GM18868 (cell line): ENCODE results near the gene CHCHD3.

Experiments
- ATAC-seq: cut with Tn5 transposase; IDR thresholded peaks from one replicate; pipeline ENCODE4 v1.9.1; 2021; ENCODE audit warnings: mild to moderate bottlenecking, moderate library complexity; ENCODE audit not compliant: unreplicated experiment

The CHCHD3 gene

DNA sequence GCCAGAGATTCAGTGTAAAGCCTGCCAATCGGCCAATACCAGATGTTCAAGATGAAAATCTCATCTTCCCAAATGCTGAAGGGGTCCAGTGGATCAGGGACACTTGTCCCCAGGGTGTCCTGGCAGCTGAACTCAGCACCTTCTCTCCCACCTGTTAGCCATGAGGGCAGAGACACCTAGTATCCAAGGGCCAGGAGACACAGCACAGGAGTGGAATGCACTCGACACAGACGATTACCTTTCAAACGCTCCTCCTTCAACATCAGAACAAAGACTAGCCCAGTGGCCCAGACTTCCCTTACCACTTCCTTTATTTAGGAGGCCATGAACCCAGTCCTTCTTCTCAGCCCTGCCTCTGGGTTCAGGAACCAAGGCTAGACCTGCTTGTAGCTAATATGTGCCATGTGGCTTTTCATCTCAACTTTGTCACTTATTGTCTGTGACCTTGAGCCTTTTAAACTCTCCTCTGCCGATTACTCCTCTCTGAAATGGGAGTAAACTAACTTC, 325.4 kb downstream of the CHCHD3 start:
- ATAC-seq: no peak

DNA sequence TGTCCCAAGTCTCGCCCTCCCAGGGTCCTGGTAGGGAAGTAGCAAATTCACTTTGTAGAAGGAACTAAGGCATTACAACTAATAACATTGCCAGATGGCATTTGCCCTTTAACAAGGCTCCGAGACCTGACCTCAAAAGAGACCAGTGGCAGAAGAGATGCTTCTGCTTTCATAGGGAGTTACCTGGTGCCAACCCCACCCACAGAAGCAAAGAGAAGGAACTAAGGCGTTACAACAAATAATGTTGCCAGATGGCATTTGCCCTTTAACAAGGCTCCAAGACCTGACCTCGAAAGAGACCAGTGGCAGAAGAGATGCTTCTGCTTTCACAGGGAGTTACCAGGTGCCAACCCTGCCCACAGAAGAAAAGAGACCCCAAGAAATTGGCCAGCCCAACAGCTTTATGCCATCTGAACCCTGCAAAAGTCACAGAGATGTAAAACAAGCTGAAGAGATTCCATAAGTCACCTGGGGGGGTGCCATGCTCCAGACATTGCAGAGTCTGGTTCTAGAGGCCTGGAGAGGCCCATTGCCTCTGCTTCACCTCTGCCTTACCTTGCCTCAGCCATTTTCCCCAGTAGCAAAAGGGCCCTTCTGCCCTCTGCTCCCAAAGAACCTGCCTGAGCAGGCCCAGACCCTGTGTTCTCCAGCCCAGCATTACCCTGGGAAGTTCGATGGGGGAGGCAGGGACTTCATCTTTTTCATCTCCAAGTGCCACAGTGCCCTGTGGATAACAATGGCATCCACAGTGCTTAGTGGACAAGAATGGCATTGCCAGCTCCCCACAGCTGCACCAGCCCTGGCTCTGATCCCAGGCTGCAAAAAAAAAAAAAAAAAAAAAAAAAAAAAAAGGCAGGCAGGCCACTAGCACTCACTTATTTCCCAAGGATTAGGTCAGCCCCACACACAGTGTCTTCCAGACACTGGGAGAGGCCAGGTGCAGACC, 326.1 kb downstream of the CHCHD3 start:
- no peak for ATAC-seq

DNA sequence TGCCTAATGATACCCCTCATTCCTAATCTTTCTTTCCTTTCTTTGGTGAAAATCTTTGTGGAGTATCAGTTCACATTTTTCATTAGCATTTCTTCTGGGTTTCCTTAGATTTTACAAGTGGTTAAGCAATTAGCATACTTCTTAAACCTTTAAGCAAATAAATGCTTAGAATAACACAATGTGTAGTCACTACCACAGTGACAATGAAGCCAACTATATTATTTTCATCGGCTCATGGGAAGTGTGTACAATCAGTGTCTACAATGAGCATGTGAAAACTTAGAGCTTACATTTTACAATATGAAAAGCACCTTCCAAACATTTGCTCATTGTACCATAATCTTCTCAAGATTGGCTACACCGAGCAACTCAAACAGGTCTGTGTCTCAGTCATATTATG, 329.5 kb downstream of the CHCHD3 start:
- no peak for ATAC-seq

DNA sequence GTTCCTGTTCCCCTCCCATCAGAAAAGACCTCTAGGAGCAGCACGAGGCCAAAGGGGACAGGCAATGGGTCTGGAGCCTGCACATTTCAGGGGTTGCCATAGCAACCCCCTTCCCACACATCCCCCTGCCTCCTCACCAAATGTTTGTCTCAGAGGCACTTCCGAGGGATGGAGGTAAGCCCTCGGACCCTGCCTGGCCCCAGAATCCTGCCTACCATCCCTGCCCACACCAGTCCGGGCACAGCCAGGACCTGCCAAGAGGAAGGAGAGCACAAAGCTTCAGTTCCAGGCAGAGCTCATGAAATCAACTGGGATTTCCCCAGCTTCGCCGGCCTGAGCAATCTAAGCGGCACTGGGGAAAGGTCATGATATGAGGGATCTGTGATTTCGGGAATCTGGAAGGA, 330.6 kb downstream of the CHCHD3 start:
- no peak for ATAC-seq

DNA sequence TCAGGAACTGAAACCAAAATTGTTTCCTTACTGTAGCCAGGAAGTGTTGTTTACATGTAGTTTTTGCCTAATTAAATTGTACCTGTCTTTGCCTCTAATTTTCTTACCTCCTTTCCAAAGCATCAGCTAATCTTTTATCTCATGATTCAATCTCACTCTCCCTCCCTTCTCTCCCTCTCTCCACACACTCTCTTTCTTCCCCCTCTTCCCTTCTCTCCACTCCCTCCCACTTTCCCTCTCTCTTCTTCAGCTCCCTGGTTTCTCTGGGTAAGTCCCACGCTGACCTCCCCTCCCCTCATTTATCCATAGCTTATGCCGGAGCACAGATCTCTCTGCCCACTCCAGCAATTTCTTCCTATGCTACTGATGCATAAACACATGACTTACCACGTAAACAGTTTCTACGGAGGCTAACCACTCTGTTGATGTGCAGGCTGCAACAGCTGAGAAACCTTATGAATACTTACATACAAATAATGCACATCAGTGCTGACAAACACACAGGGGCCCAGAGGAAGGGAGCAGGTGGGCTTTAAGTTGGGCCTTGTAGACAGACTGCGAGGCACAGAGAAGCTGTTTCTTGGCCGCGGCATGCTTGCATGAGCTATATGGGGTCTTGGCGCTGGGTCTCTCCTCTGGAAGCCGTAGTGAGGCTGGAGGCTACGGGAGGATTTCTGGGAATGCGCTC, 331.2 kb downstream of the CHCHD3 start:
- ATAC-seq: no peak

DNA sequence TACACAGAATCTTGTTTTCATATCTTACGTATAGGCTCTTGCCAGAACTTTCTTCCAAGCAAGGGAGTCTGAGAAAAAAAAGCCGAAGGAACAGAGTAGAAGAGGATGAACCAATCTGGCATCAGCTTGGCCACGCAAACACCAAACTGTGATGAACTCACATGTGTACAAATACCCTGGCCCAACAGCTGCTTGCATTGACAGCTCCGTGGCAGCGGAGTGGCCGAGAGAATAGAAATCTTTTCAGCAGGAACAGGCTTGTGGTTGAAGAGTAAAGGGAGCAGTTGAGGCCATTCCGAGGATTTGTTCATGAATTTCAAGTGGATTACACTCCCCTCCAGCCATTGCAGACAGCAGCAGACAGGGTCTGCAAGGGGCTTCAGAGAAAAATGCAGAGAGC, 331.8 kb downstream of the CHCHD3 start:
- no peak for ATAC-seq

DNA sequence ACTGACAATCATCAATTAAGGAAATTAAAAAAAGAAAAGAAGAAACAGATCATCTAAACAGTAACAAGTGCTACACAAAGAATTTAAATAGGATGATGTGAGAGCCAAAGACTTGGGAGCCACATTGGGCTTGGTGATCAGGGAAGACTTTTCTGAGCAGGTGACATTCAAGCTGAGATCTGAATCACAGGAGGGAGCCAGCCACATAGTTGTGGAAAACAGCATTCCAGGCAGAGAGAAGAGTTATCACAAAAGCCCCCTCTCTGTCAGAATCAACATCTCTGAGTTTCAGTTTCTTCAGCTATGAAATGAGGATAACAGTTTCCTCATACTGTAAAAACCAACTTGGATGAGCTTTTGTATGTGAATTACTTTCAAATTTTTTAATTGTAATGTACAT, 336.4 kb downstream of the CHCHD3 start:
- ATAC-seq: no peak

DNA sequence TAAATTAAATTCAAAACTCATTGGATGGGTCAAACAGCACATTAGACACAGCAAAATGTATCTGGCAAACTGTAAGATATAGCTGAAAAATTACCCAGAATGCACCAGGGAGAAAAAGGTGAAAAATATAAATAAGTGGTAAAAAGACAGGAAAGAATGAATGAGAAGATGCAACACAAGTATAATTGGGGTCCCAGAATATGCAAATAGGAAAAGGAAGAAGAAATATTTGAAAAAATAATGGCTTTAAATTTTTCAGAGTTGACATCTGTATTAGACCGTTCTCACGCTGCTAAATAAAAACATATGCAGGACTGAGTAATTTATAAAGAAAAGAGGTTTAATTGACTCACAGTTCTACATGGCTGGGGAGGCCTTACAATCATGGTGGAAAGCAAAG, 337.9 kb downstream of the CHCHD3 start:
- no peak for ATAC-seq

DNA sequence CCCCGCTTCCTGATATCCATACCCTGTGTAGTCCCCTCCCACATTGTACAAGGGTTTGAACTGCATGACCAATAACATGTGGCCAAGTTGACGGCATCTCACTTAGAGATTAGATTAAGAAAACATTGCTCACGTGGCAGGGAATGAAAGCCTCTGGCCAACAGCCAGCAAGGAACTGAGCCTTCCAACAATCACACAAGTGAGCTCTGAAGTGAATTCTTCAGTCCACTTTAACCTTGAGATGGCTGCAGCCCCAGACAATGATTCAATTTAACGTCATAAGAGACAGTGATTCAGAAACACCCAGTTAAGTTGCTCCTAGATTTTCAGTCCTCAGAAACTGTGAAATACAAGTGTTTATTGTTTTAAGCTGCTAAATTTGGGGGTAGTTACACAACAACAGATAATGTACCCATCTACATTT, 339.7 kb downstream of the CHCHD3 start:
- ATAC-seq: no peak

DNA sequence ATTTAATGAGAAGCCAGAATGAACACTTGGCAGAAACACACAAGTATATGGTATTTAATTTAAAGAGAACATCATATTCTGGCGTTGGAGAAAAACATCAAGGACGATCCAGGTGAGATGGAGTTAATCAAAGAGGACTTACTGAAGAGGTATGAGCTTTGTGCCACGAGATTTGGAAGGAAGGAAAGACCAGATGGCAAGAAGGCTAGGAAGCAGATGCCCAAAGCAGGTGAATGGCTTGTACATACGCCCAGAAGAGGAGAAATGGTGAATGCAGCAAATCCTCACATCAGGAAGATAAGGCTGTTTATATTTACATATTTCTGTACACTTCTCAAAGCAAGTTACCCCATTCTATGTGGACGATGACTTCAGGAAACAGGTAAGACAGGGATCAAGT, 341.7 kb downstream of the CHCHD3 start:
- no peak for ATAC-seq

DNA sequence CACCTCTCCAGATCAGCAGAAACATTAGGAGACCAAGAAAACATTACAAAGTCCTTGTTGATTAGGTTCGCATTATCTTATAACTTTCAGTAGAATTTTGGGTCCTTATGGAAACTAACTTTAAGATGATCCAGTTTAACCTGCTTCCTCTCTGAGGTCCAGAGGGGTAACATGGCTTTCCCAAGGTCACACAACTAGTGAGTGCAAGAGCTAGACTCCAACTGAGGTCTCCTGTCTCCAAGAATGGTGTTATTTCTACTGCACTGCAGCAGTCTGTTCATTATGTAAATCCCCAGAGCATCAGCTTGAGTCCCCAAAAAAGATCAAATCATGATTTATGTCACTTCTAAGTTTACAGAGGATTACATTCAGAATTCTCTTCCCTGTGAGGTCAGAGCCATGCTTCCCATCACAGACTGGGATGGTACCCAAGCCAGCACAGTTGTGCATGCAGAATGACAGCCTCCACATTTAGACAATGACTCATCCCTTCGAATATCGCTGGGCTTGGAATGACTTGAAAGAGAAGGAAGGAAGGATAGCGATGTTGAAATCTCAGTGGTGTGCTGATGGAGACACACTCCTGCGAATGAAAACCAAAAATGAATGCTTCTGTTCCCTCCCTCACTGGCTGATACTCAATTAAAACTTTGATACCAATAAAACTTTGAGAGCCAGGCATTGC, 342.5 kb downstream of the CHCHD3 start:
- no peak for ATAC-seq

DNA sequence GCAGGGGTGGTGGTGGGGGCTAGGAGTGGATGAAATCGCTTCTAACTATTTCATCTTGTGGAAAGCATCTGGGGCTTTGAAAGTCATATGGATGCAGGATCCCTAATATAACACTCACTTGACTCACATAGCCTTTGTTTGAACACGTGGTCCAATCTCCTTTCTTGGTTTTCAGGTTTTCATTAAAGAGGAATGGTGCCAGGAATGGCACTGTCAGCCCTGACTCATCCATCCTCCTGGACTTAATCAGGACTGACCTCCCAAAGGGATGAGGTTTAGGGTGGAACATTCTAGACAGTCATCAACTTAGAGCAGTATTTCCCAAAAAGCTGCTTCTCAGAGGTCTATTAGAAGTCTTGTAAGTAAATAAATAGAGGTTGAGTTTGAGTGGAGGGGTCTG, 343.6 kb downstream of the CHCHD3 start:
- ATAC-seq: no peak

DNA sequence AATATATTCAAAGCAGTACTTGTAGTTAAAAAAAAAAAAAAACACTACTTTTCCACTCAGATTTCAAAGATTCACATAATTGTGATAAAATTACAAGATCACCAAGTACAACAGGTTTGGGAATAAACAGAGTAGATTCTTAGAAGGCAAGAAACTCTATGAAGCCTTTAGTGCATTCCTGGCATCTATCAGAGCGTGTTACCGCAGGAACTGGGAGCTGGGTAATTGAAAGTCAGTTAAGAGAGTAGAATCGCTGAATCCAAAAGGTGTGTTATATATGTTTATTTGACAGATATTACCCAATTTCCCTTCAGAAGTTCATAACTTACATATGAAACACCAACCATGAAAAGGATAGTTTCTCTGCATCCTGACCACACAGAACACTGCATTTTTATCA, 346.4 kb downstream of the CHCHD3 start:
- ATAC-seq: no peak
